Neural progenitor cell (in vitro differentiated cells): ENCODE measurements around the gene SGTA.

ENCODE experiments used
- EZH2 ChIP-seq: fragments of 200-600 bp; sonication (generic); IDR thresholded peaks from 2 replicates; pipeline ENCODE4 v1.6.1; 2017; ENCODE audit warnings: antibody characterized with exemption, mild to moderate bottlenecking, moderate library complexity
- TF ChIP-seq, protein P1 (sequence below): fragments of 200-600 bp; sonication (generic); IDR thresholded peaks from 2 replicates; pipeline ENCODE4 v1.5.1; 2017; ENCODE audit warnings: antibody characterized with exemption, mild to moderate bottlenecking

DNA sequence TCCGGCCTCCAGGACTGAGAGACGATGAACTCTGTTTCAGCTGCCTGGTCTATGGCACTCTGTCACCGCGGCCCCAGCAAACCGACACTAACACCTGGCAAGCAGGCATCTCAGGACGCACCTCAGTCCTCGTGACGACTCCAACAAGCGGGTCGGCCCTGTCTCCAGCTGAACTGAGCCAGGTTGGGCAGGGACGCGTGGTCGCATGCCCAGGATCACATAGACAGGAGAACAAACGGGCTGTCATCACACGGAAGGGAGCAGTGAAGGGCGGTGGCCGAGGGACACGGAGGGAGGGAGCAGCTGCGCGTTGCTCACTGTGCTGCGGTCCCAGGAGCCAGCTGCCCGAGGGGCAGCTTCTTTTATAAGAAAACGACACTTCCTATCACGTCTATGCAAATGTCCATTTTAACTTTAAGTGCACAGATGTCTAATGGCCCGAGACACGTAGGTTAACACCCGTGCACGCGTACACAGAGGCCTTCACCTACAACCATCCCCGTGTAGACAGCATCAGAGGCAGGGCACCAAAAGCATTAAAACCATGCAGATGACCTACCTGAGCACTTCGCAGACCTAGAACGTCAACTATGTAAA lies 8.9 kb downstream of the SGTA start:
- TF ChIP-seq, protein P1, sequence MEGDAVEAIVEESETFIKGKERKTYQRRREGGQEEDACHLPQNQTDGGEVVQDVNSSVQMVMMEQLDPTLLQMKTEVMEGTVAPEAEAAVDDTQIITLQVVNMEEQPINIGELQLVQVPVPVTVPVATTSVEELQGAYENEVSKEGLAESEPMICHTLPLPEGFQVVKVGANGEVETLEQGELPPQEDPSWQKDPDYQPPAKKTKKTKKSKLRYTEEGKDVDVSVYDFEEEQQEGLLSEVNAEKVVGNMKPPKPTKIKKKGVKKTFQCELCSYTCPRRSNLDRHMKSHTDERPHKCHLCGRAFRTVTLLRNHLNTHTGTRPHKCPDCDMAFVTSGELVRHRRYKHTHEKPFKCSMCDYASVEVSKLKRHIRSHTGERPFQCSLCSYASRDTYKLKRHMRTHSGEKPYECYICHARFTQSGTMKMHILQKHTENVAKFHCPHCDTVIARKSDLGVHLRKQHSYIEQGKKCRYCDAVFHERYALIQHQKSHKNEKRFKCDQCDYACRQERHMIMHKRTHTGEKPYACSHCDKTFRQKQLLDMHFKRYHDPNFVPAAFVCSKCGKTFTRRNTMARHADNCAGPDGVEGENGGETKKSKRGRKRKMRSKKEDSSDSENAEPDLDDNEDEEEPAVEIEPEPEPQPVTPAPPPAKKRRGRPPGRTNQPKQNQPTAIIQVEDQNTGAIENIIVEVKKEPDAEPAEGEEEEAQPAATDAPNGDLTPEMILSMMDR, result no peak
- no peak for TF ChIP-seq EZH2
